ENCODE results near the gene SYNGR2. TPM values are rescaled to one million over a fixed set of nuclear protein-coding genes. Genes with fewer than 3 reads are reported as not detected.
A peak's percentile ranks its signal among the peaks of the same experiment; 100 is the strongest.

The SYNGR2 gene
- total RNA-seq, 4 donors from 2014 or later, result 47.9 to 83.8 (median 70.7) TPM

- WGBS, 2 donors, result 86 to 90% methylated on average over 11 of the region's 11 CpGs
- no peak for DNase-seq
- intact Hi-C loops (cut with DNase I), result no loop called here
- Histone ChIP-seq H3K27ac (no peak overlapping the region), H3K4me1 (peaks cover 5% of the 10 kb centered on the region in 2 donors), H3K27me3 (no peaks in the 10 kb centered on the region), H3K36me3 (no peaks in the 10 kb centered on the region), H3K4me3 (replicated peaks in 1 of 3) (no peak overlapping the region), H3K9me3 (no peaks in the 10 kb centered on the region)
- TF ChIP-seq POLR2A (IDR thresholded peaks at IDR 0.05) (no peak), CTCF (IDR thresholded peaks at IDR 0.05) (no peak)
Observed at GRCh38 chr17:78211032-78211431, 42.7 kb downstream of the SYNGR2 start.

- Histone ChIP-seq H3K27me3 (no peaks in the 10 kb centered on the region), H3K27ac (no peak within 1 kb of the TSS), H3K4me3 (replicated peaks in 1 of 3) (peak within 1 kb of the TSS in 1 of 3 donors; percentile 18), H3K9me3 (no peaks in the 10 kb centered on the region), H3K4me1 (peaks cover 5% of the 10 kb centered on the region in 2 donors), H3K36me3 (no peaks in the 10 kb centered on the region)
- peak; percentile 86 for DNase-seq
- WGBS, 2 donors, result 1 to 3% methylated on average over 7 to 20 of the region's 60 CpGs
- TF ChIP-seq POLR2A (IDR thresholded peaks at IDR 0.05) (no peak), CTCF (IDR thresholded peaks at IDR 0.05) (no peak)
- intact Hi-C loops (cut with DNase I), result no loop called here
Observed at GRCh38 chr17:78214016-78214705, 45.8 kb downstream of the SYNGR2 start, which contains the start of gene BIRC5. Gene BIRC5, plus strand, starts transcription at chr17:78214253. Its CDS starts 64 bp downstream, at chr17:78214317.

GRCh38 chr17:78214706-78215061, 46.3 kb downstream of the SYNGR2 start:
- TF ChIP-seq POLR2A (IDR thresholded peaks at IDR 0.05) (no peak), CTCF (IDR thresholded peaks at IDR 0.05) (no peak)
- Histone ChIP-seq H3K4me1 (peaks cover 5% of the 10 kb centered on the region in 2 donors), H3K36me3 (no peaks in the 10 kb centered on the region), H3K27ac (no peak overlapping the region), H3K4me3 (replicated peaks in 1 of 3) (no peak overlapping the region), H3K9me3 (no peaks in the 10 kb centered on the region), H3K27me3 (no peaks in the 10 kb centered on the region)
- intact Hi-C loops (cut with DNase I), result no loop called here
- no peak for DNase-seq
- 10 to 23% methylated on average over 4 of the region's 5 CpGs for WGBS, 2 donors

- H3K4me1 ChIP-seq, result peaks cover 0 to under 1% of the 10 kb centered on the region in 2 donors
- 84 to 85% methylated on average over 11 of the region's 11 CpGs for WGBS, 2 donors
- H3K27ac ChIP-seq, result no peak overlapping the region
- TF ChIP-seq POLR2A (IDR thresholded peaks at IDR 0.05) (no peak), CTCF (IDR thresholded peaks at IDR 0.05) (no peak)
- no peaks in the 10 kb centered on the region for H3K36me3 ChIP-seq
- intact Hi-C loops (cut with DNase I), result no loop called here
- DNase-seq, result no peak
- no peak overlapping the region for H3K4me3 ChIP-seq (replicated peaks in 1 of 3)
- H3K27me3 ChIP-seq, result no peaks in the 10 kb centered on the region
- H3K9me3 ChIP-seq, result no peaks in the 10 kb centered on the region
Observed at GRCh38 chr17:78219396-78220150, 51.2 kb downstream of the SYNGR2 start.

Small RNAs within 50 kb of the gene (small RNA-seq; reads per million reads assigned to genes)
- not detected for gene AC087645.1

Other genes starting within 250 kb of the SYNGR2 start
- 10 to 100 TPM in 3 of 4 donors, 1 to 10 TPM in 1; 9.1 to 32.7 (median 14.3) TPM for gene TNRC6C, start 209.9 kb upstream of the SYNGR2 start, total RNA-seq
- gene TMC6, start 39.8 kb upstream of the SYNGR2 start, total RNA-seq, result 10 to 100 TPM in 3 of 4 donors, 1 to 10 TPM in 1; 10.0 to 22.8 (median 20.4) TPM
- 1 to 10 TPM; 1.4 to 4.7 (median 1.9) TPM for gene TMC8, start 37.8 kb upstream of the SYNGR2 start, total RNA-seq
- gene C17orf99, start 22.2 kb upstream of the SYNGR2 start, total RNA-seq, result not detected
- 1 to 10 TPM; 1.1 to 2.7 (median 1.9) TPM for gene TK1, start 18.5 kb downstream of the SYNGR2 start, total RNA-seq
- 10 to 100 TPM; 21.3 to 36.9 (median 33.5) TPM for gene AFMID, start 18.8 kb downstream of the SYNGR2 start, total RNA-seq
- gene BIRC5, start 45.7 kb downstream of the SYNGR2 start, total RNA-seq, result under 1 TPM in 3 of 4 donors, not detected in 1; 0.11 to 0.83 (median 0.13) TPM
- not detected for gene TMEM235, start 63.0 kb downstream of the SYNGR2 start, total RNA-seq
- gene SOCS3, start 191.5 kb downstream of the SYNGR2 start, total RNA-seq, result 100 to 1,000 TPM in 1 of 4 donors, 10 to 100 TPM in 2, 1 to 10 TPM in 1; 9.2 to 110 (median 33.3) TPM
- 10 to 100 TPM; 41.2 to 87.2 (median 69.1) TPM for gene PGS1, start 210.1 kb downstream of the SYNGR2 start, total RNA-seq

All from thyroid gland (tissue), 4 donors.